ENCODE data around the gene ITPK1. TPM values are rescaled to one million over a fixed set of nuclear protein-coding genes. Genes with fewer than 3 reads are reported as not detected.

ITPK1 gene
- total RNA-seq, 4 donors from 2014 or later = 32.6 to 94.9 (median 54.6) TPM

- TF ChIP-seq CTCF (IDR thresholded peaks at IDR 0.05) = no peak
- ATAC-seq (ENCODE audit: low FRiP score) (no peak), DNase-seq (ENCODE audit: low spot score) (no peak)
These were observed 100.7 kb downstream of the ITPK1 start for GRCh38 chr14:93015064-93015463.

GRCh38 chr14:93014058-93015023 lies 101.4 kb downstream of the ITPK1 start:
- no peak for TF ChIP-seq CTCF (IDR thresholded peaks at IDR 0.05)
- ATAC-seq (ENCODE audit: low FRiP score) (no peak), DNase-seq (ENCODE audit: low spot score) (no peak)

GRCh38 chr14:93012951-93013719 lies 102.6 kb downstream of the ITPK1 start:
- TF ChIP-seq CTCF (IDR thresholded peaks at IDR 0.05) = no peak
- ATAC-seq (ENCODE audit: low FRiP score) = no peak
- no peak for DNase-seq (ENCODE audit: low spot score)

GRCh38 chr14:93012506-93012905 lies 103.2 kb downstream of the ITPK1 start:
- no peak for TF ChIP-seq CTCF (IDR thresholded peaks at IDR 0.05)
- no peak for DNase-seq (ENCODE audit: low spot score)
- no peak for ATAC-seq (ENCODE audit: low FRiP score)

- TF ChIP-seq CTCF (IDR thresholded peaks at IDR 0.05) = no peak
- no peak for ATAC-seq (ENCODE audit: low FRiP score)
- DNase-seq (ENCODE audit: low spot score) = no peak
These were observed 103.9 kb downstream of the ITPK1 start for GRCh38 chr14:93011650-93012325.

- DNase-seq (ENCODE audit: low spot score) (no peak), ATAC-seq (ENCODE audit: low FRiP score) (no peak)
- TF ChIP-seq CTCF (IDR thresholded peaks at IDR 0.05) = no peak
These were observed 104.6 kb downstream of the ITPK1 start for GRCh38 chr14:93011141-93011529.
